Measurements from ENCODE around the gene ANO4.

ANO4 gene

DNA sequence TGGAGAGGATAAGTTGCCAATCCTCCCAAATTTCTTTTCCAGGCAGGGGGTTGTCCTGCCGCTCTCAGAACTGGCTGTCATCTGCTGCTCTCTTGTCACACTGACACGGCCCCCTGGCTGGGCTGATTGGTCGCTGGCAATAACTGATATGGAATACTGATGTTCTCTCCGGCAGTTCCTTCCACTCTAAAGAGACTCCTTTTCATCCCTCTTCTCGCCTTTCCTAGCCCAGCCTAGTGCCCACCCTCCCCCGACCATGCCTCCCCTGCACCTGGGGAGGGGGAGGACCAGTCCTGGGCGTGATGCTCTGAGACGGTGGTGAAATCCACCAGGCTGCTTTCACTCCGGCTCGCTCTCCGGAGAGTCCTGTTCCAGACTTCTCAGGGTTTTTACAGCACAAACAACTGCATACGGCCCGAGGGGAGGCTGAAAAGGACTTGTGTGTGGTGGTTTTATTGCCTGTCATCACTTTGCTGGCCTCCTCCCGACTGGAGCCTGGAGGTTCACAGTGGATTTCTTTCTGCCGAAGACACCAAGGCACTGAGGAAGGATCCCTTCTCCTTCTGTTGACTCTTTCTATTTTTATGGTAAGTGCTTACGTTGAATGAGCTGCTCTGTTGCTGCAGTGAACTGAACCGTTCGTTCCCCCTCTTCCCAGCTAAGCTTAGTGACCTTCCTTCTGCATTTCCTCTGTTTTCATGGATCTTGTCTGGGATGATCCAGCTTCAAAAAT is at the start of gene ANO4:
ANO4 (plus strand) TSS at position 336 of the 733 bp plus-strand sequence. CDS start 107,010 bp downstream, outside the sequence.
- DNase-seq (ENCODE audit: low spot score): peak; percentile 56

DNA sequence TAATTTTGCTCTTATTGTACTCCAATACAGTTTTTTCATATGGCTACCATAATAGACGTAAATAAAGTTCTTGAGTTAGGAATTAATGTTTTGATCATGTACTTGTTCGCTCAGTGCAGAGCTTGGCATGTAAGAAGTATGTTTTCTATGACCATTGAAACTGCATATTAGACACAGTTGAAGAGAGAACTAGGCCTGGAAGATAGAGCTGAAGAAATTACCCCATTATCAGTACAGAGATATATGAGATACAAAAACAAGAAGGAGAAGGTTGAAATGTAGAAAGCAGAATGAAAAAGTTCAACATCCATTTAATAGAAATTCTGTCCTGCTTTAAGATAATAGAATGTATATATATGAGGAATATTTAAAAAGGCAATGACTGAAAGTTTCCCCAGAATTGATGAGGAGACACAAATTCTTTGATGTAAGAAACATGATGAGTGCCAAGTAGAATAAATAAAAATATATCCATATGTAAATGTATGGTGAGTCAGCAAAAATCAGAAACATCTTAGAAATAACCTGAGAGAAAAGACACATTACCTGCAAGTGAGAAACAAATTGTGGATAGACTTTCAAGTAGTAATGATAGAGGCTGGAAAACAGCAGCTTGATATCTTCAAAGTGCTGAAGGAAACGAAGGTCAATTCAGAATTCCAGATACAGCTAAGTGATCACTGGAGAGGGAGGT is 49.1 kb upstream of the ANO4 start:
- DNase-seq (ENCODE audit: low spot score): no peak

DNA sequence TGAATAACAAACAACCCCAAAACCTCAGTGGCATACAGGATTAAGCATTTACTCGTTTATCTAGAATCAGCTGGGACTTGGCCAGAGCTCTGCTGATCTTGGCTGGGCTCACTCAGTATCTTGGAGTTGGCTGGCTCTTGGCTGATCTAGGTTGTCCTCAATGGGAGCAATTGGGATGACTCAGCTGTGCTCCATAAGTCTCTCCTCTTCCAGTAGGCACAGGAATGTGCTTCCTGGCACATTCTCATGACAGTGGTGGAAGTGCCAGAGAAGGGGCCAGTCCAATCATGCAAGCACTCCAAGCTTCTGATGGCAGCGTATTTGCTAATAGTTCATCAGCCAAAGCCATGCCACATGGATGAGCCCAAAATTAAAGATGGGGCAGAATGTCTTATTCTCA is 41.7 kb upstream of the ANO4 start:
- no peak for DNase-seq (ENCODE audit: low spot score)

DNA sequence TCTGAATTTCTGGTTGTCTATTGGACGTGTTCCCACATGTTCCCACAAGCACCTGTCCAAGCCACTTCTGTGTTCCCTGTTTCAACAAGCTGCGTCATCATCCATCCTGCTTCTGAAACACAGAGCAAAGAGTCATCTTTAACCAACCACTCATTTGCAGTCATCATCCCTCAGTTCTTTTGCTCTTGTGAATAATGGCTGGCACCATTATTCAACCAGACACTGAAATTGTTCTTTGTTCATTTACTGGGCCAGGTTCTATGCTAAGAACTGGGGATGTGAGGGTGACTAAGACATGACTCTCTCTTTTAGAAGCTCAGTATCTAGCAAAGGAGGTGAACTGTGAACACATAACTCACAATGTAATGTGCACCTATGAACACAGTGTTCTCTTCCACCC is 40.7 kb upstream of the ANO4 start:
- no peak for DNase-seq (ENCODE audit: low spot score)

GRCh38 chr12:100755186-100755585 is 39.4 kb upstream of the ANO4 start:
- DNase-seq (ENCODE audit: low spot score): no peak

- peak; percentile 14 for DNase-seq (ENCODE audit: low spot score)
These were observed 36.5 kb upstream of the ANO4 start for GRCh38 chr12:100758083-100758482.

GRCh38 chr12:100767371-100767770 is 27.2 kb upstream of the ANO4 start:
- DNase-seq (ENCODE audit: low spot score): no peak

- no peak for DNase-seq (ENCODE audit: low spot score)
These were observed 26.6 kb upstream of the ANO4 start for GRCh38 chr12:100767950-100768349.

DNA sequence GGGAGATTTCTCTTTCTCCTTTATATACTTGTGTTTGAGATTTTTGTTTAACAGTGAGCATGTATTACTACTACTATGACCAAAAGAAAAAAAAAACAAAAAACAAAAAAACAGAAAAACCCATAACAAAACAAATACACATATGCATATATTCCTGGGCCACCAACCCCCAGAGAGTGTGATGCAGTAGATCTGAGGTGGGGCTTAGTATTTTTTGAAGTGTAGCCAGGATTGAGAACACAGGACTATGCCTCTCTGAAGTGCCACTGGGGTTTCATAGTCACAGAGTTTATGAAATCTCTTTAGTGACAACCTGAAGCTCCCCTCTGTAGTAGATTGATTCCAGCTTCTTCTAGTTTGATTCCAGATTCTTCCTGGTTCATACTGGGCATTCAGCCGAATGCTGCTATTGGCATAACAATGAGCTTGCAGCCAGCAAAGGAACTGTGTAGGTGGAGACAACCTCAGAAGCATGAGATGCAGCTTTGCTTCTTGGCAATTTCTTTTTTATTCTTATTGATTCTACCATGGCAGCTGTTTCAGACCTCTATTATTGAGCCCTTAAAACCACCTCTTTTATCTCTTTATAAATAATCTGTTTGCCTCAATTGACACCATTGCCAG is 15.5 kb upstream of the ANO4 start:
- no peak for DNase-seq (ENCODE audit: low spot score)

GRCh38 chr12:100789146-100789545 is 5.4 kb upstream of the ANO4 start:
- no peak for DNase-seq (ENCODE audit: low spot score)

- no peak for DNase-seq (ENCODE audit: low spot score)
These were observed 4.6 kb upstream of the ANO4 start for GRCh38 chr12:100789975-100790374.

DNA sequence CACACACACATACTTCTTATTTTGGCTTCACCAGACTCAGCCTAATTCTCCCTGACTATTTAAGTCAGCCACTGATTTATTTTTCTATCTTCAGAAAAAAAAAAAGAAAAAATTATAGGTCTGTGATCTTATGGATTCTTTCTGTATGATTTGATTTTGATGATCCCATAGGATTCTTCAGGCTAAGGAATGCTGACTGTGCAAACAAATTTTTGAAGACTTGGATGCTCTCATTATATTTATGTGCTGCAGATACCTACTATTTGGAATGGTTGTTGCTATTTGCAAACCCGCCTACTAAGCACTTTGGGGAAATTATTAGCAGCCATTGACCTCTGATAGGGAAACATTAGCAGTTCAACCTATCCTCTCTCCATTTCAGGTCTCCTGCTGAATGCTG is 4.0 kb upstream of the ANO4 start:
- DNase-seq (ENCODE audit: low spot score): no peak

DNA sequence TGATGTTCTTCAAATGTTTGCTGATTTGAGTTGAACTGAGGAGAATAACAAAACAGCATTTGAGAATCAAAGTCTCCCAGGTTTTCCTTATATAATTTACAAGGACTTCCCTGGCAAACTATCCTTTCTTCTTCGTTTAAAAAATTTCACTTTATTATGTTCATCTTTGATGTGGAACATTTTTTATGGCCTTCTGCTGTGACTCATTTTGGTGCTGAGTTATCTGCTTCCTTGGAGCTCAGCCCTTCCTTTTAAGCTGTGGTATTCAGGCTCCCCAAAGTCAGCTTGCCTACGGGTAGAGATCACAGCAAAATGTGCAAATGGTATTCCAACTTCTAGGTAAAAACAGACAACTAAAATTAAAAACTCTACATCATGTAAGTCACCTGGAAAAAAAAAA is 1.4 kb upstream of the ANO4 start:
- no peak for DNase-seq (ENCODE audit: low spot score)

DNA sequence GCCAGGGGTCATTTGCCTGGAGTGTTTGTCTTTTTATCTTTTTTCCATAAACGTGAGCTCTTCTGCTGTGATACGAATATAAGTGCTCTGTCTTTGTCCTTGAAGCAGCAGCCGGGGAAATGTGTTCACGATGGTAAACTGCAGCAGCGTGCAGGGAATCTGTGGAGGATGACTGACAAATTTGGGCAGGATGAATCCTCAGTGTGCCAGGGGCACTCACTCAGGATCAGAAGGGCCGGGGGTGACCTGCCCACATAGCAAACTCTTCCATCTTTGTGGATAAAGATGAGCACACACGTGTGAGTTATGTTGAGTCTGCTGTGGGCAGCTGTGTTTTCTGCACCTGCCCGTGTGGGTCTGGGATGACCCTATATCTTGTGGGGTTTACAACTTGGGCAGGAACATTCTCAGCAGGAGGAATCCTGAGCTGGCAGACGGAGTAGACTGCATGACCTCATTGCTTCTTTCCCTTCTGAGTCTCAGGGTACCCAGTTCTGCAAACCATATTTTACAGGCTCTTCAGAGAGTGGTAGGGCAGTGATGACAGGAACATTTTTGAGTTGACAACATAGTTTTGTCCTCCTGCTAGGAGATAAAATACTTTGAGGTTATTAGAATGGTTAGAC is 711 bp downstream of the ANO4 start:
- DNase-seq (ENCODE audit: low spot score): peak; percentile 44

GRCh38 chr12:100795800-100796179 is 1.2 kb downstream of the ANO4 start:
- no peak for DNase-seq (ENCODE audit: low spot score)

DNA sequence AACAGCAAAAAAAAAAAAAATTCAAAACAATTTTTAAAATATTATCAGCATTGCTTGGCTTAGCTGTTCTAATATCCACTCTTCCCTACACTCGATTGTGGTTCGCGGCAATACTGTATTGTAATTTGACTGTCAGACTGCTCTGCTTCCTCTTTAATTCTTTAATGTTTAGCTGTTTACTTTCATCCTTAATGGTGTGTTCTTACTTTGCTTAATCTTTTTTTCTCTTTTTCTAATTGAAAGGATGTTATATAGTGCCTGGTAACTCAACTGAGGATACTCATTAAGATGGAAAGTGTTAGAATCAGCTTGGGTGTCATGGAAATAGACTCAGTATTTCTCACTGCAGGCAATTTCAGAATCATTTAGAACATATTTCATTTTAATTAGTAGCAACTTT is 2.0 kb downstream of the ANO4 start:
- peak; percentile 41 for DNase-seq (ENCODE audit: low spot score)

DNA sequence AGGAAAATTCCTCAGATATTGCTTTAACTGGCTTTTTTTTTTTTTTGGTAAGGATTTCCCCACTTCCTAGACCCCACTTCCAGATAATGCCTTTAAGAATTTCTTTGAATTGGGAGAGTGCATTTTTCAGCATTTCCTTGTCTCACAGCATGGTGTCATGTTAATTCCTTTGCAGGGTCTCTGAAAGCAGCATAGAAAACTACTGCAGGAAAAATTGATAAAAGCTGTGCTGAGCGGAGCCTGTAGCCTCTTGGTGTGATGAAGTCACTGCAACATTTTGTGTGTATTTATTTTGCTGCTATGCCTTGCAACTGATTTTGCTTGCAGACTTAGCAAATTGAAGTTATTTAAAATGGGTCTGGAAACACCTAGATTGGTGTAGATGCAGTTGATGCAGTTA is 2.7 kb downstream of the ANO4 start:
- peak; percentile 62 for DNase-seq (ENCODE audit: low spot score)

DNA sequence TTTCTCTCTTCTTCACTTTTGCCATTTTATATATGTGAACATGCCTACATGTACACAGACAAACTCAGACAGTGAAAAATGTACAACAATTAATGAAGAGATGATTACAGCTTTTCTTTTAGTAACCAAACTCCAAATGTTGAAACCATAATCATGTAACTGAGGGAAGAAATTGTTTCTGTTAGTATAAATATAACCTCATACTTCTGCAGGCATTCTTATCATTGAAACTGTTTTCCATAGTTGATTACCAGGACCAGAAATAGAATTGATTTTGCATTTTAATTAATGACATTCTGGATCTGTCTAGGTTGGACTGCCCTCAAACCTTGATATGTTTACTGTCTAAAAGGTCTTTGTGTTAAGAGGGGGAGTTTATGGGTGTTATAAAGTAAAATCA is 3.2 kb downstream of the ANO4 start:
- peak; percentile 30 for DNase-seq (ENCODE audit: low spot score)

- DNase-seq (ENCODE audit: low spot score): peak; percentile 53
These were observed 3.9 kb downstream of the ANO4 start for GRCh38 chr12:100798286-100799160.

- peak; percentile 83 for DNase-seq (ENCODE audit: low spot score)
These were observed 5.2 kb downstream of the ANO4 start for GRCh38 chr12:100799770-100800169.

DNA sequence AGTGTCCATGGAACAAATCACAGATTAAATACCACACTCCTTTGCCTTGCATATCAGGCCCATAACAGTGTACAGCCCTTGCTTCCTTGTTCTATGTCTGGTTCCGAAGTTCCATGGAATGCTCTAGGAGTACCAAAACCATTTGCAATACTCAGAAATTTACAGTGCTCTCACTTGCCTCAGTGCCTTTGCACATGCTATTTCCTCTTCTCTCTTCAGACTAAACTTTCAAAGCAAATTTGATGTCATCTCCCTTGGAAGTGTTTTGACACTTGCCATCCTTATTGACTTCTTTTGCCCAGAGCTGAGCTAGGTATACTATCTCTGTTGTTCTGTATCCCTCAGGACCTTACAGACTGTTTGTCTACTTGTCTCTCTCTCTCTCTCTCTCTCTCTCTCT is 6.1 kb downstream of the ANO4 start:
- DNase-seq (ENCODE audit: low spot score): no peak

DNA sequence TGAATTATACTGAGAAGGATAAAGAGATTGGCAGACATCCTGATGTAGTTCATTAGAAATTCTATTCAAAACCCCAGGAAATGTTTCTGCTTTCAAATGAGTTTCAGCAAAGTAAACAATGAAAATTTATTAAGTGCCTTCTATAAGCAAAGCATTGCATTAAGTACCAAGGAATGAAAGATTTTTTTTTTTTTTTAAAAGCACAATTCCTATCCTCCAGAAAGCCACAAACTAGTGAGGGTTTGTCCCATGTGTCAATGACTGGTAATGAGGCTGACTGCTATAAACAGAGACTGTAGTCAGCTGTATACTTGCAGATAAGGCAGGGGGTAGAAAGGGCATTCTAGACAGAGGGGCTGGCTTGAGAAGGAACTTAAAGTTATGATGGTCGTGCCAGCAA is 6.7 kb downstream of the ANO4 start:
- no peak for DNase-seq (ENCODE audit: low spot score)

Measured in pons (tissue), 1 donor.